Neural cell (in vitro differentiated cells): ENCODE data around the gene ADSS2. TPM values are rescaled to one million over a fixed set of nuclear protein-coding genes. Genes with fewer than 3 reads are reported as not detected.

Experiments used
- H2AFZ ChIP-seq: fragments of 200-600, 300-800 bp; sonication (generic), shearing (Covaris generic); 2 replicates; pipeline ENCODE4 v1.6.0; 2014; ENCODE audit warnings: low read depth, mild to moderate bottlenecking, antibody characterized with exemption, low read length, moderate library complexity
- H3F3A ChIP-seq: fragments of 200-600 bp; shearing (Covaris generic); 2 replicates; pipeline ENCODE4 v1.6.1; 2016; ENCODE audit warnings: mild to moderate bottlenecking, moderate library complexity, mixed read lengths, antibody characterized with exemption, low read length; ENCODE audit not compliant: insufficient read depth, poor library complexity, severe bottlenecking
- H3K27ac ChIP-seq: fragments of 200-600, 300-800 bp; sonication (generic), shearing (Covaris generic); 2 replicates; pipeline ENCODE4 v1.5.1; 2014; ENCODE audit warnings: mild to moderate bottlenecking, low read length, moderate library complexity
- H3K27me3 ChIP-seq: fragments of 300-800, 200-600 bp; sonication (generic), shearing (Covaris generic); 2 replicates; pipeline ENCODE4 v1.6.0; 2014; ENCODE audit warnings: mild to moderate bottlenecking, low read depth, low read length, moderate library complexity; ENCODE audit not compliant: insufficient read depth
- H3K36me3 ChIP-seq: fragments of 300-800, 200-600 bp; sonication (generic), shearing (Covaris generic); 2 replicates; pipeline ENCODE4 v1.5.1; 2014; ENCODE audit warnings: mild to moderate bottlenecking, antibody characterized with exemption, low read length, moderate library complexity; ENCODE audit not compliant: insufficient read depth
- H3K4me2 ChIP-seq: fragments of 300-800, 200-600 bp; sonication (generic), shearing (Covaris generic); 2 replicates; pipeline ENCODE4 v1.6.0; 2014; ENCODE audit warnings: mild to moderate bottlenecking, low read length
- H3K4me3 ChIP-seq: fragments of 300-800, 200-600 bp; sonication (generic), shearing (Covaris generic); 2 replicates; pipeline ENCODE4 v1.5.1; 2014; ENCODE audit warnings: mild to moderate bottlenecking, low read length, moderate library complexity
- H3K79me2 ChIP-seq: fragments of 200-600 bp; shearing (Covaris generic); replicated peaks from 2 replicates; pipeline ENCODE4 v1.6.0; 2014; ENCODE audit warnings: mild to moderate bottlenecking, low read length, moderate library complexity; ENCODE audit not compliant: insufficient read depth
- H3K9ac ChIP-seq: fragments of 300-800, 200-600 bp; sonication (generic), shearing (Covaris generic); 2 replicates; pipeline ENCODE4 v1.6.1; 2016; ENCODE audit warnings: mild to moderate bottlenecking, low read length, mixed read lengths
- H3K9me2 ChIP-seq: fragments of 200-600 bp; shearing (Covaris generic); 2 replicates; pipeline ENCODE4 v1.6.1; 2016; ENCODE audit warnings: mild to moderate bottlenecking, low read length, mixed read lengths; ENCODE audit not compliant: insufficient read depth
- H3K9me3 ChIP-seq: fragments of 200-600, 300-800 bp; sonication (generic), shearing (Covaris generic); 2 replicates; pipeline ENCODE4 v1.6.1; 2016; ENCODE audit warnings: mild to moderate bottlenecking, mixed run types, low read length, moderate library complexity, mixed read lengths
- H4K20me1 ChIP-seq: fragments of 200-600 bp; shearing (Covaris generic); 2 replicates; pipeline ENCODE4 v1.6.1; 2016; ENCODE audit warnings: mild to moderate bottlenecking, mixed run types; ENCODE audit not compliant: insufficient read depth
- EP300 ChIP-seq: fragments of 450-650 bp; conservative IDR thresholded peaks from 2 replicates; pipeline ENCODE4 v1.6.1; 2014; ENCODE audit warnings: antibody characterized with exemption, mild to moderate bottlenecking, moderate library complexity; ENCODE audit not compliant: poor library complexity, severe bottlenecking
- EZH2 ChIP-seq: fragments of 200-600, 300-800 bp; shearing (Covaris generic), sonication (generic); IDR thresholded peaks from 2 replicates; pipeline ENCODE4 v1.6.1; 2014; ENCODE audit warnings: antibody characterized with exemption, low read length, borderline replicate concordance, mild to moderate bottlenecking; ENCODE audit not compliant: insufficient read depth, poor library complexity, severe bottlenecking
- MXI1 ChIP-seq: fragments of 450-650 bp; conservative IDR thresholded peaks from 2 replicates; pipeline ENCODE4 v1.6.1; 2014; ENCODE audit warnings: antibody characterized with exemption, mild to moderate bottlenecking; ENCODE audit not compliant: poor library complexity, severe bottlenecking
- POLR2AphosphoS5 ChIP-seq: IDR thresholded peaks from 2 replicates; pipeline ENCODE4 v1.6.1; 2012
- RAD21 ChIP-seq: fragments of 450-650 bp; conservative IDR thresholded peaks from 2 replicates; pipeline ENCODE4 v1.6.1; 2014; ENCODE audit warnings: antibody characterized with exemption, mild to moderate bottlenecking, moderate library complexity
- SMC3 ChIP-seq: fragments of 450-650 bp; conservative IDR thresholded peaks from 2 replicates; pipeline ENCODE4 v1.6.1; 2014; ENCODE audit warnings: antibody characterized with exemption, mild to moderate bottlenecking, moderate library complexity; ENCODE audit not compliant: poor library complexity
- TAF1 ChIP-seq: IDR thresholded peaks from 2 replicates; pipeline ENCODE4 v1.6.1; 2012; ENCODE audit warnings: low read depth
- polyA plus RNA-seq: library from polyadenylated mRNA; depleted of rRNA; stranded (reverse); fragments of >200 nt; gene quantifications from 2 replicates; pipeline ENCODE4 v1.2.3, GENCODE V29; 2014
- TF ChIP-seq, protein P1 (sequence below): fragments of 450-650 bp; IDR thresholded peaks from 2 replicates; pipeline ENCODE4 v1.5.1; 2014; ENCODE audit warnings: antibody characterized with exemption, mild to moderate bottlenecking, moderate library complexity; ENCODE audit not compliant: poor library complexity, severe bottlenecking
- TF ChIP-seq, protein P2 (sequence below): IDR thresholded peaks from 2 replicates; pipeline ENCODE4 v1.6.1; 2012; ENCODE audit warnings: borderline replicate concordance

ADSS2 gene
- polyA plus RNA-seq, 1 donor from 2014 or later = 86.1 TPM

DNA sequence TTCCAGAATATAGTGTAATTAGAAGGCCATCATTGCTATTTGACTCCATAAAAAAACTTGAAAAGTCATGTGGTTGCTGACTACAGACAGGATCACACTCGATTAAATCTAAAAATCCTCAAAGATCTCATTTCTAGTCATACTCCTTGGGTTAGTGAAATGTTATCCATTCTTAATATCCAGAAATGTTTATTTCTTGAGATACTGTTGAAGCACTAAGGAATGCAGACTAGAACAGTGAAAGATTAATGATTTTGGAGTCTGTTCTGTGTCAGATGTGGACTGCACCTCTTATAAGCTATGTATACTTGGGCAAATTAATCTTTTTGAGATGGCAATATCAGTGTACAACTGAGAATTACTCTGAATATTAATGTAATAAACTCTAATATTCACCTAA is 65.1 kb downstream of the ADSS2 start:
- Histone ChIP-seq H3K4me2 (no peak overlapping the region), H3F3A (no peaks in the 10 kb centered on the region), H3K36me3 (no peaks in the 10 kb centered on the region), H3K9ac (no peak overlapping the region), H2AFZ (no peak overlapping the region), H3K4me3 (no peak overlapping the region), H3K79me2 (no peaks in the 10 kb centered on the region), H3K9me3 (no peaks in the 10 kb centered on the region), H3K9me2 (no peaks in the 10 kb centered on the region), H4K20me1 (no peaks in the 10 kb centered on the region), H3K27ac (no peak overlapping the region), H3K27me3 (no peaks in the 10 kb centered on the region)
- TF ChIP-seq, protein P1, sequence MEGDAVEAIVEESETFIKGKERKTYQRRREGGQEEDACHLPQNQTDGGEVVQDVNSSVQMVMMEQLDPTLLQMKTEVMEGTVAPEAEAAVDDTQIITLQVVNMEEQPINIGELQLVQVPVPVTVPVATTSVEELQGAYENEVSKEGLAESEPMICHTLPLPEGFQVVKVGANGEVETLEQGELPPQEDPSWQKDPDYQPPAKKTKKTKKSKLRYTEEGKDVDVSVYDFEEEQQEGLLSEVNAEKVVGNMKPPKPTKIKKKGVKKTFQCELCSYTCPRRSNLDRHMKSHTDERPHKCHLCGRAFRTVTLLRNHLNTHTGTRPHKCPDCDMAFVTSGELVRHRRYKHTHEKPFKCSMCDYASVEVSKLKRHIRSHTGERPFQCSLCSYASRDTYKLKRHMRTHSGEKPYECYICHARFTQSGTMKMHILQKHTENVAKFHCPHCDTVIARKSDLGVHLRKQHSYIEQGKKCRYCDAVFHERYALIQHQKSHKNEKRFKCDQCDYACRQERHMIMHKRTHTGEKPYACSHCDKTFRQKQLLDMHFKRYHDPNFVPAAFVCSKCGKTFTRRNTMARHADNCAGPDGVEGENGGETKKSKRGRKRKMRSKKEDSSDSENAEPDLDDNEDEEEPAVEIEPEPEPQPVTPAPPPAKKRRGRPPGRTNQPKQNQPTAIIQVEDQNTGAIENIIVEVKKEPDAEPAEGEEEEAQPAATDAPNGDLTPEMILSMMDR = no peak
- no peak for TF ChIP-seq TAF1

DNA sequence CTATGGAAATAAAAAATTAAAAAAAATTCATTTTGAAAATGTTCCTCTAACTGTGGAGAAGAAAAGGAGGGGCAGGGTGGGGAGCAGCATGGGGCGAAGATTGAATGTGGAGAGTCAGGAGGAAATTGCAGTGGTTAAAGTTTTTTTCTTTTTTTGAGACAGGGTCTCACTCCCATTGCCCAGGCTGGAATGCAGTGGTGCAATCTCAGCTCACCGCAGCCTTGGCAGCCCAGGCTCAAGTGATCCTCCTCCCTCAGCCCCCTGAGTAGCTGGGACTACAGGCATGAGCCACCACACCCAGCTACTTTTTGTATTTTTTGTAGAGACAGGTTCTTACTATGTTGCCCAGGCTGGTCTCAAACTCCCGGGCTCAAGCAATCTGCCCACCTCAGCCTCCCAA is 67.6 kb downstream of the ADSS2 start:
- Histone ChIP-seq H3K4me2 (no peak overlapping the region), H2AFZ (no peak overlapping the region), H3K9ac (no peak overlapping the region), H3K27ac (no peak overlapping the region), H3K36me3 (no peaks in the 10 kb centered on the region), H3K27me3 (no peaks in the 10 kb centered on the region), H3K9me3 (no peaks in the 10 kb centered on the region), H3K9me2 (no peaks in the 10 kb centered on the region), H3K4me3 (no peak overlapping the region), H3F3A (no peaks in the 10 kb centered on the region), H4K20me1 (no peaks in the 10 kb centered on the region), H3K79me2 (no peaks in the 10 kb centered on the region)
- TF ChIP-seq, protein P1 = no peak
- TF ChIP-seq EZH2 (no peak), MXI1 (no peak), SMC3 (no peak), EP300 (no peak), POLR2AphosphoS5 (no peak), RAD21 (no peak), TAF1 (no peak)
- TF ChIP-seq, protein P2, sequence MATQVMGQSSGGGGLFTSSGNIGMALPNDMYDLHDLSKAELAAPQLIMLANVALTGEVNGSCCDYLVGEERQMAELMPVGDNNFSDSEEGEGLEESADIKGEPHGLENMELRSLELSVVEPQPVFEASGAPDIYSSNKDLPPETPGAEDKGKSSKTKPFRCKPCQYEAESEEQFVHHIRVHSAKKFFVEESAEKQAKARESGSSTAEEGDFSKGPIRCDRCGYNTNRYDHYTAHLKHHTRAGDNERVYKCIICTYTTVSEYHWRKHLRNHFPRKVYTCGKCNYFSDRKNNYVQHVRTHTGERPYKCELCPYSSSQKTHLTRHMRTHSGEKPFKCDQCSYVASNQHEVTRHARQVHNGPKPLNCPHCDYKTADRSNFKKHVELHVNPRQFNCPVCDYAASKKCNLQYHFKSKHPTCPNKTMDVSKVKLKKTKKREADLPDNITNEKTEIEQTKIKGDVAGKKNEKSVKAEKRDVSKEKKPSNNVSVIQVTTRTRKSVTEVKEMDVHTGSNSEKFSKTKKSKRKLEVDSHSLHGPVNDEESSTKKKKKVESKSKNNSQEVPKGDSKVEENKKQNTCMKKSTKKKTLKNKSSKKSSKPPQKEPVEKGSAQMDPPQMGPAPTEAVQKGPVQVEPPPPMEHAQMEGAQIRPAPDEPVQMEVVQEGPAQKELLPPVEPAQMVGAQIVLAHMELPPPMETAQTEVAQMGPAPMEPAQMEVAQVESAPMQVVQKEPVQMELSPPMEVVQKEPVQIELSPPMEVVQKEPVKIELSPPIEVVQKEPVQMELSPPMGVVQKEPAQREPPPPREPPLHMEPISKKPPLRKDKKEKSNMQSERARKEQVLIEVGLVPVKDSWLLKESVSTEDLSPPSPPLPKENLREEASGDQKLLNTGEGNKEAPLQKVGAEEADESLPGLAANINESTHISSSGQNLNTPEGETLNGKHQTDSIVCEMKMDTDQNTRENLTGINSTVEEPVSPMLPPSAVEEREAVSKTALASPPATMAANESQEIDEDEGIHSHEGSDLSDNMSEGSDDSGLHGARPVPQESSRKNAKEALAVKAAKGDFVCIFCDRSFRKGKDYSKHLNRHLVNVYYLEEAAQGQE = no peak
